ENCODE results near the gene ERMAP. TPM values are rescaled to one million over a fixed set of nuclear protein-coding genes. Genes with fewer than 3 reads are reported as not detected.
"Not testable (repeated sequence)": the region's sequence is repeated elsewhere in the genome, so short reads cannot be mapped to it uniquely, and the experiment has no call there.

ERMAP gene
- total RNA-seq, 3 donors from 2014 or later: 1.8 to 2.4 (median 2.1) TPM

DNA sequence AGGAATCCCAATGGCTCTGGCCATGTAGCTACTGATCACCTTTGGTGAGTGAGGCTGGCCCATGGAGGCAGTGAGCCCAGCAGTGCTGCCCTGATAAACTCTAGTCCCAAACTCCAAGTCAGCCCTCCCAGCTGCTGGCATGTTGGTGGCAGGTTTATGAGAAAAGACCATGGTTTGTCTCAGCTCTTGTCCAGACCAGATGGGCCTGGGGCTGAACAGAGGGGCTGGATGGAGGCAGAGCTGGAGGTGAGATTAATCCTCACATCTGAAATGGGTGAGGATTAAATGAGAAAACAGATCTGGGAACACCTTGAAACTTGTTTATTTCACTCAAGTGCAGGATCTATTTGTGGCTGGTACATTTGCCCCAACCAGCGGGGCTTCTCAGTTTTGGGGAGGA lies 28.9 kb upstream of the ERMAP start:
- H3K27me3 Mint-ChIP-seq (ENCODE audit: low read depth): no peaks in the 10 kb centered on the region
- ATAC-seq (no peak), DNase-seq (no peak)
- H3K4me1 Mint-ChIP-seq (ENCODE audit: low read depth): peaks cover 15% of the 10 kb centered on the region
- peaks cover 2% of the 10 kb centered on the region for H3K36me3 Mint-ChIP-seq (ENCODE audit: insufficient read depth)
- H3K4me3 Mint-ChIP-seq: no peak overlapping the region
- H3K9me3 Mint-ChIP-seq: no peaks in the 10 kb centered on the region

DNA sequence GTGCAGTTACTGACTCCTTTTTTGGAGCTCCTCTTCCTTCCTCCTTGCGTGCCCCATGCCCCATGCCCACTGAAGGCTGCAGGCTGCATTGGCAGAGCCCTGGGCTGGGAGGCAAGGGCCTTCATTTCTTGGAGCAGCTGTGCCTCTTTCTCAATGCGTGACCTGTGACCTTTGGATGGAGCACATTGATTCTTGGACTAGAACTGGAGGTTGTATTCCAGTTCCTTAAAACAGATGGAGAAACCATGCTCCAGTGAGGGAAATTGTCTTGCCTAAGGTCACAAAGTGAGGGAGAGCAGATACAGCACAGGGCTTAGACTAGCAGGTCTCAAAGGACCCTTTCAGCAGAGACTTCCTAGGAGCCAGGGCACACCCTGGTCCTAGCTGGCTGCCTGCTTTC lies 23.1 kb upstream of the ERMAP start:
- no peaks in the 10 kb centered on the region for H3K9me3 Mint-ChIP-seq
- ATAC-seq (no peak), DNase-seq (no peak)
- H3K36me3 Mint-ChIP-seq (ENCODE audit: insufficient read depth): no peaks in the 10 kb centered on the region
- H3K4me1 Mint-ChIP-seq (ENCODE audit: low read depth): no peaks in the 10 kb centered on the region
- H3K27me3 Mint-ChIP-seq (ENCODE audit: low read depth): no peaks in the 10 kb centered on the region
- H3K4me3 Mint-ChIP-seq: no peak overlapping the region

DNA sequence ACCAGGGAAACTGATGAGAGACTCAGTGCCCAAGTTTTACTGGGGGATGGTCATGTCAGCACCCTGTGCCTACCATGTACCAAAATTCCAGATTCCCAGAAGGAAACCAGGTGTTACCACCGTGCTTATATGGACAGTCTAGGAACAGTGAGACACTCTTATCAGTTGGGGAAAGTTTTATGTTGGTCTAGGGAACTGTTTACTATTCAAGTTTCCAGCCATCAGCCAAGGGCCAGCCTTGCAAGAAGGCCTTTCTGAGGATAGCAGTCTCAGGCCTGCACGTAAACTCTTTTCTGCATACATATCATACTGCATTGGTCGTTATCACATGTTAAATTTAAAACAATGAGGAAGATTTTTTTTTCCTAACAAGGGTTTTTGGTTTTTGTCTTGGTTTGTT lies 19.5 kb upstream of the ERMAP start:
- Mint-ChIP-seq H3K4me1 (ENCODE audit: low read depth) (no peaks in the 10 kb centered on the region), H3K36me3 (ENCODE audit: insufficient read depth) (no peaks in the 10 kb centered on the region), H3K27me3 (ENCODE audit: low read depth) (peaks cover 2% of the 10 kb centered on the region), H3K4me3 (no peak overlapping the region), H3K9me3 (no peaks in the 10 kb centered on the region)
- DNase-seq (no peak), ATAC-seq (no peak)

DNA sequence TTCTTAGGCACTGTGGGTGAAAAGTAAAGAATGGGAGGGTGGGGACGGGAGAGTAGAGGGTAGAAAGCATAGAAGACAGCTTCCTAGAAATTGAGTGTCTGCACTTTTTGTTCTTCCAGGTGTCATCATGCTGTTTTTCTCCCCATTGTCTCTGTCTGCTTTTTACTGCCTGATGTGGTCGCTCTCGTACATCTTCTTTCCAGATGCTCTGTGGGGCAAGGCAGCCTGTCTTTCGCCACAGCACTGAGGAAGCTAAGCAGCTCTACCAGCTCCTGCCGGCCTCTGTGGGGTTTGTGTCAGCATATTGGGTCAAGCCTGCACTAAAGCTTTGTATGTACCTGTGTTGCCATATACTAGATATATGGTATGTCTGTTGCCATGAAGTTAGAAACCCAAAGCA lies 18.9 kb upstream of the ERMAP start:
- Mint-ChIP-seq H3K4me1 (ENCODE audit: low read depth) (no peaks in the 10 kb centered on the region), H3K27me3 (ENCODE audit: low read depth) (peaks cover 2% of the 10 kb centered on the region), H3K36me3 (ENCODE audit: insufficient read depth) (no peaks in the 10 kb centered on the region), H3K4me3 (no peak overlapping the region), H3K9me3 (no peaks in the 10 kb centered on the region)
- ATAC-seq: no peak
- no peak for DNase-seq

DNA sequence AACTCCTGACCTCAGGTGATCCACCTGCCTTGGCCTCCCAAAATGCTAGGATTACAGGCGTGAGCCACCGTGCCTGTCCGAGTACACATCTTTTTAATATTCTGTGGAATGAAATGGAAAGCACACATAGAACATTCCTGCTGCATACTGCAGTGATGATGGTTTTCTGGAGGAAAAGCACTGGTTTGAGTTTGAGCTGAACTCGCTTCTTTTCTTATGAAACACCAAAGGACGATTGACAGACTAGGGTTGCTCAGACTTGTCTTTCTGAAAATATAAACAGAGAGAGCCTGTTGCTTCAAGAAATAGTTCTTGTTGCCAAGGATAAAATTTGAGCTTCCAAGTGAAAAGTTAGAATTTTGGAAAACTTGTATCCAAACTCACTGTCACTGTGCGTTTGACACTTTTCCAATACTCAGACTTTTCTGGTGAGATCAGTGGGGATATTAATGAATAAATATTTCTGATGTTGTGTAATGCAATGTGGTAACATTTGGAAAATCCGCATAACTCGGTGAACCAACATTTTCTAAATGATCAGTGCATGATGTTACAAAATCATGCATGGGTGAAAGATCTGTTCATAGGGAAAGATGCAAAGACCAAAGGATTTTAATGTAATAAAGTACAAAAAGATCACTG lies 15.0 kb upstream of the ERMAP start:
- no peak overlapping the region for H3K4me3 Mint-ChIP-seq
- no peak for ATAC-seq
- peaks cover 9% of the 10 kb centered on the region for H3K36me3 Mint-ChIP-seq (ENCODE audit: insufficient read depth)
- peaks cover under 1% of the 10 kb centered on the region for H3K4me1 Mint-ChIP-seq (ENCODE audit: low read depth)
- H3K27me3 Mint-ChIP-seq (ENCODE audit: low read depth): peaks cover 2% of the 10 kb centered on the region
- no peak for DNase-seq
- H3K9me3 Mint-ChIP-seq: no peaks in the 10 kb centered on the region

DNA sequence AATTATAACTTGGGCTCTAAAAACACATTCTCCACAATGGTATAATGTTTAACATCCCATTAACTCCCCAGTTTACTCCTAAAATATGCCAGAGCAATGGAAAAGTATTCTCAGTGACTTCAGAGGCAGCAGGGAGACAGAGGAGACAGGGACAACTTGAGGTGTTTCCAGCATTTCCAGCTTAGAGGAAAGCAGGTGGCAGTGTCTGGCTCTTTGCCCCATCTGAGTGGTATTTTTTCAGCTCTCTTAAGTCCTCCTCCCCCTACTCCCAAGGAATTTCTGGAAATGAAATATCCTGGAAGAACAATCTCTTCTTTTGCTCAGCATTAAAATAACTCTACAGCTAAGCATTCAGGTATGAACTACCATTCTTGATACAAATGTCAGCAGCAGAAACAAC lies 10.8 kb upstream of the ERMAP start:
- peaks cover 12% of the 10 kb centered on the region for H3K36me3 Mint-ChIP-seq (ENCODE audit: insufficient read depth)
- no peak overlapping the region for H3K4me3 Mint-ChIP-seq
- ATAC-seq: no peak
- peaks cover under 1% of the 10 kb centered on the region for H3K27me3 Mint-ChIP-seq (ENCODE audit: low read depth)
- H3K4me1 Mint-ChIP-seq (ENCODE audit: low read depth): peaks cover 8% of the 10 kb centered on the region
- no peaks in the 10 kb centered on the region for H3K9me3 Mint-ChIP-seq
- no peak for DNase-seq

DNA sequence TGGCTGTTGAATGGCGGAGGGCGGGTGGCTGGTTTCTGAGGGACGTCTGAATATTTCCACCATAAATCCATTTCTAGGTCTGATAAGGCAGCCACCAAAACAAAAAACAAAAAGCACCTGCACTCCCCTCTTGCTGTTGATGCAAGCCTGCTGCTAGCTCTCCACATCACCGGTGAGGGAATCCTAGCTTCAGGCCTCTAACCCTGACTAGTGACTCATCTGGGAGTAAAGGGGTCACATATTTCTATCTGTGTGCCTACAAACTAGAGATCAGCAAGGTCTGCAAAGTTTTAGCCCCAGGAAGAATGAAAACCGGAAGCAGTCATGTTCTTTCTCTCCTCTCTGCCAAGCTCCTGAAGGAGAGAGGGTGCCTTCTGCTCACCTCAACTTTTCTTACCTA lies 10.3 kb upstream of the ERMAP start:
- Mint-ChIP-seq H3K4me1 (ENCODE audit: low read depth) (peaks cover 8% of the 10 kb centered on the region), H3K27me3 (ENCODE audit: low read depth) (no peaks in the 10 kb centered on the region), H3K9me3 (no peaks in the 10 kb centered on the region), H3K36me3 (ENCODE audit: insufficient read depth) (peaks cover 14% of the 10 kb centered on the region), H3K4me3 (no peak overlapping the region)
- ATAC-seq (no peak), DNase-seq (no peak)

DNA sequence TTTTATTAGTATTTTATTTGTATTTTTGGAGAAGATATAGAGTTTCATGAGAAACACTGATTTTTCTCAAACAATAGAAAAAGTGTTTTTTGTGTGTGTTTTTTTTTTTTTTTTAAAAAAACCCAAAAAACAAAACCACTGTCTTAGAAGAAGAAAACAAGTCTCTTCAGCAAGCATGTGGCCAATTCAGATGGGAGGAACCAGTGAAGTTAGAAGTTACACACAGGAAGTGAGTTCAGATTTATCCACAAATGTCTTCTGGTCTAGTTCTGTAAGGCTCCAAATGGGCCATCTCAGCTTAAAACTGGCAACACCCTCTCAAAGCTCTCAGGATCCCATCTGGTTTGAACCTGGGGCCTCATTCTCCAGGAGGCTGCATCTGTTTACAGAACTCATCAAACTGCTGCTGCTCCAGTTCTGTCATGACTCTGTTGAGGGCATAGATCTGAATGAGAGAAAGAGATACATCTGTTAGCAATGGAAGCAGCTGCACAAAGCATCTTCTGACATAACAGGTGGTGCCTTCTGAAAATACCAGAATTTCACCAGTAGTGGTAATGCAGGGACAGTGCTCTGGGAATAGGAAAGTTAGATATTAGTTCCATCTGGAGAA lies 9.8 kb upstream of the ERMAP start:
- peaks cover 8% of the 10 kb centered on the region for H3K4me1 Mint-ChIP-seq (ENCODE audit: low read depth)
- no peak overlapping the region for H3K4me3 Mint-ChIP-seq
- peaks cover 14% of the 10 kb centered on the region for H3K36me3 Mint-ChIP-seq (ENCODE audit: insufficient read depth)
- no peaks in the 10 kb centered on the region for H3K9me3 Mint-ChIP-seq
- ATAC-seq (no peak), DNase-seq (no peak)
- no peaks in the 10 kb centered on the region for H3K27me3 Mint-ChIP-seq (ENCODE audit: low read depth)

DNA sequence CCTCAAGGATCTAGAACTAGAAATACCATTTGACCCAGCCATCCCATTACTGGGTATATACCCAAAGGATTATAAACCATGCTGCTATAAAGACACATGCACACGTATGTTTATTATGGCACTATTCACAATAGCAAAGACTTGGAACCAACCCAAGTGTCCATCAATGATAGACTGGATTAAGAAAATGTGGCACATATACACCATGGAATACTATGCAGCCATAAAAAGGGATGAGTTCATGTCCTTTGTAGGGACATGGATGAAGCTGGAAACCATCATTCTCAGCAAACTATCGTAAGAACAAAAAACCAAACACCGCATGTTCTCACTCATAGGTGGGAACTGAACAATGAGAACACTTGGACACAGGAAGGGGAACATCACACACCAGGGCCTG lies 2.1 kb upstream of the ERMAP start:
- not testable (repeated sequence) for ATAC-seq; DNase-seq; H3K36me3 Mint-ChIP-seq (ENCODE audit: insufficient read depth); H3K4me3 Mint-ChIP-seq; H3K27me3 Mint-ChIP-seq (ENCODE audit: low read depth); H3K9me3 Mint-ChIP-seq
- H3K4me1 Mint-ChIP-seq (ENCODE audit: low read depth): peaks cover 23% of the 10 kb centered on the region

DNA sequence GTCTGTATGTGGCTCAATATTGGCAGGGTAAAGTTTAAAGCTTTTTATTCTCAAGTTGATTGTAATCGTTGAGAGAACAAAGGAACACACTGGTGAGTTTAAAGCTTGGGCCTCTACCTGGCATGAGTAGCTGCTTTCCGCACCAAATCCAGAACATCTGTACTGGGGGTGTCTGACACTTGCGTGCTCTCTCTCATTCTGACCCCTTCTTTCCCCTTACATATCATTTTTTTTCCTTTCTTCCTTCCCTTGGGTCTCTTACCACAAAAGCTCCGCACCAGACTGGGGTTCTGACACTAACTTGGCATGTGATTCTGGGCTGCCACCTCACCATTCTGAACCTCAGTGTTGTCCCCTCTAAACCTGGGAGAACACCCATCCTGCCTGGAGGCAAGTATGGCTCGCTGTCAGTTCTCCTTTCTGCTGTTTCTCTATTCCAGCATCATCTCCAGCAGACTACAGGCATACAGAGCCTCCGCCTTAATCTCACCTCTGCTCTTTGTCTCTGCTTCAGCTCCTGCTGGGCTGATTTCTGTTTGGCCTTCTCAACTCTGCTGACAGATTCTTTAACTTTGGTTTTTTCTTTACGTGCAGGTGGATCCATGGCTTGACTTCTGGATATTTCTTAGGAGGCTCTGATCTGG lies 859 bp upstream of the ERMAP start:
- H3K4me1 Mint-ChIP-seq (ENCODE audit: low read depth): peaks cover 23% of the 10 kb centered on the region
- no peak for DNase-seq
- no peaks in the 10 kb centered on the region for H3K9me3 Mint-ChIP-seq
- peak overlapping the region; percentile 88 for H3K4me3 Mint-ChIP-seq
- H3K36me3 Mint-ChIP-seq (ENCODE audit: insufficient read depth): peaks cover 5% of the 10 kb centered on the region
- H3K27me3 Mint-ChIP-seq (ENCODE audit: low read depth): no peaks in the 10 kb centered on the region
- ATAC-seq: no peak

DNA sequence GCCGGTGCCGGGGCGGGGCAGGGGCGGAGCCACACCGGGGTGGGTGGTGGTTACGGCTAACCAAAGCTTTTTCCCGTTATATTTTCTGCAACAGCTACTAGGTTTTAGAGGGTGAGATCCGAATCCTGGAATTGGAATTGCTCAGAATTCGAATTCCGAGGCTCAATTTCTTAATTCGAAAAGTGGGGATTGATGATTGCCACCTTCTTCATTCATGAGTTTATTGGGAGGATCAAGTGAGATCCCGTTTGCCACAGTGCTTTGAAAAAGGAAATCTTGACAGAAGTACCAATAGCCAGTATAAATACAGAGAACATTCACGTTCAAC lies 482 bp downstream of the ERMAP start:
- Mint-ChIP-seq H3K27me3 (ENCODE audit: low read depth) (no peaks in the 10 kb centered on the region), H3K4me3 (peak overlapping the region; percentile 71)
- no peak for ATAC-seq

DNA sequence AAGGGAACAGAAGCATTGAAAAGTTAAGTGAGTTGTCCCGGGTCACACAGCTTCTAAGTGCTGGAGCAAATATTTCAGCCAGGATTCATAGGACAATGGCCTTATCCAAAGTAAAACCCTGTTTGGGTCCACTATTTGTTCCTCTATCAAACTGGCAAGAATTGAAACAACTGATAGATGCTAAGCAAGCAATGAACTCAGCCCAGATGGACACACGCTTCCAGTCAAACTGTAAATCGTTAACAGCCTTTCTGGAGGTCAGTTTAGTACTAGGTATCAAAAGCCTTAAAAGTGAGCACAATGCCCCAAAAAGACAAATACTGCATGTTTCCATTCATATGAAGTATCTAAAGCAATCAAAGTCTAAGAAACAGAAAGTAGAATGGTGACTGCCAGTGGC lies 1.1 kb downstream of the ERMAP start:
- peak overlapping the region; percentile 71 for H3K4me3 Mint-ChIP-seq
- no peak for ATAC-seq
- H3K27me3 Mint-ChIP-seq (ENCODE audit: low read depth): no peaks in the 10 kb centered on the region
- H3K9me3 Mint-ChIP-seq: no peaks in the 10 kb centered on the region
- H3K4me1 Mint-ChIP-seq (ENCODE audit: low read depth): peaks cover 25% of the 10 kb centered on the region
- no peak for DNase-seq
- H3K36me3 Mint-ChIP-seq (ENCODE audit: insufficient read depth): peaks cover 2% of the 10 kb centered on the region

More for the DNA sequence above, 482 bp downstream of the ERMAP start:
- H3K4me1 Mint-ChIP-seq (ENCODE audit: low read depth): peaks cover 23% of the 10 kb centered on the region
- no peak for DNase-seq
- H3K9me3 Mint-ChIP-seq: no peaks in the 10 kb centered on the region
- peaks cover 2% of the 10 kb centered on the region for H3K36me3 Mint-ChIP-seq (ENCODE audit: insufficient read depth)

DNA sequence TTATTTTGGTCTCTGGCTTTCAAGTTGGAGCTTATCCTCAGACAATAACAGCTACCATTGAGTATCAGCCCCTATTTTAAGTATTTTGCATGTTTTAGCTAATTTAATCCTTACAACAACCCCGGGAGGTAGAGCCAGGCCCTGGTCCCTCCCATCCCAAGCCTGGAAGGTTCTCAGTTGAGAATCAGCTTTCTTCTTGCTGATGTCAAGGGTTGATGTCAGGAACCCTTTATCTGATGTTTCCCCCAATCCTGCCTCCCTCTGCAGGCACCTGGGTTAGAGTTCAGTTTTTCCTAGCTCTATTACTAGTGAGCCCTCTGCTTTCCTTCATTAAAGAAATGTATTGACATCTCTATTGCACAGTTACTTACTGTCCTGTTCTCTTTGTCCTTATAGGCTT lies 3.9 kb downstream of the ERMAP start:
- DNase-seq (no peak), ATAC-seq (no peak)
- Mint-ChIP-seq H3K27me3 (ENCODE audit: low read depth) (no peaks in the 10 kb centered on the region), H3K9me3 (no peaks in the 10 kb centered on the region), H3K36me3 (ENCODE audit: insufficient read depth) (peaks cover 2% of the 10 kb centered on the region), H3K4me1 (ENCODE audit: low read depth) (peaks cover 20% of the 10 kb centered on the region), H3K4me3 (no peak overlapping the region)

DNA sequence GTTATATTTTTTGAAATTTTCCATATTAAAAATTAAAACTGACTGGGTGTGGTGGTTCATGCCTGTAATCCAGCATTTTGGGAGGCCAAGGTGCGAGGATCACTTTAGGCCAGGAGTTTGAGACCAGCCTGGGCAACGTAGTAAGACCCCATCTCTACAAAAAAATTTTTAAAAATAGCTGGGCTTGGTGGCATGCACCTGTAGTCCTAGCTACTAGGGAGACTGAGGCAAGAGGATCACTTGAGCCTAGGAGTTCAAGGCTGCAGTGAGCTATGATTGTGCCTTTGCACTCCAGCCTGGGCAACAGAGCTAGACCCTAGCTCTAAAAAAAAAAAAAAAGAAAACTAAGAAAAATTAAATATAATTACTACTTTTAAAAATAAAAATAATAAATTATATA lies 4.8 kb downstream of the ERMAP start:
- peaks cover 2% of the 10 kb centered on the region for H3K36me3 Mint-ChIP-seq (ENCODE audit: insufficient read depth)

DNA sequence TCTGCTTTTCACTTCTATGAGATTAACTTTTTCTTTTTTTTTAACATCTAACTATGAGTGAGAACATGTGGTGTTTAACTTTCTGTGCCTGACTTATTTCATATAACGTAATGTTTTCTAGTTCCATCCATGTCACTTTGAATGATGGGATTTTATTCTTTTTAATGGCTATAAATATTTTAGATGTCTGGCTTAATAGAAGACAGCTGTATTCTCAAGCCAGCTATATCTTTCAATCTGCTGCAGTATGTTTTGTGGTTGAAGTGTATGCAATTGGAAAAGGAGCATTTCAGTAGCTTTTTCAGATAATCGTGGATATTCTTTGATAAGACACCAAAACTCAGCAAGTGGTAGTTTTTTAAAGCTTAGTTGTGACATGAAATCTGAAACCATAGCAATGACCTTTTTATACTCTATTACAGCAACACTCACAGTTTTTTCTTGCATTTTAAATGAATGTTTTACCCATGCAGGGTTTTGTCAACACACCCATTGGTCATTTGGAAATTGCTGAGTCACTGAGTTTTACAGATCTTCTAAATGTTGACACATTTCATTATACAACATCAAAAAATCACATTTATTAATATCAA lies 6.0 kb downstream of the ERMAP start:
- DNase-seq (no peak), ATAC-seq (no peak)
- Mint-ChIP-seq H3K36me3 (ENCODE audit: insufficient read depth) (peaks cover 2% of the 10 kb centered on the region), H3K27me3 (ENCODE audit: low read depth) (no peaks in the 10 kb centered on the region), H3K9me3 (no peaks in the 10 kb centered on the region), H3K4me3 (no peak overlapping the region), H3K4me1 (ENCODE audit: low read depth) (peaks cover 6% of the 10 kb centered on the region)

More for the DNA sequence above, 4.8 kb downstream of the ERMAP start:
- H3K4me3 Mint-ChIP-seq: no peak overlapping the region
- H3K9me3 Mint-ChIP-seq: no peaks in the 10 kb centered on the region
- H3K27me3 Mint-ChIP-seq (ENCODE audit: low read depth): no peaks in the 10 kb centered on the region
- ATAC-seq (no peak), DNase-seq (no peak)
- peaks cover 11% of the 10 kb centered on the region for H3K4me1 Mint-ChIP-seq (ENCODE audit: low read depth)

Measured in activated T-cell treated with anti-CD3 and anti-CD28 coated beads, Interleukin-2, amount 50 U/mL, for 4 hours (primary cell).